GM12892 (cell line): ENCODE results near the gene ETFA.

Source experiments
- POLR2A ChIP-seq: IDR thresholded peaks from 2 replicates; pipeline ENCODE4 v1.6.1; 2011; ENCODE audit warnings: low read depth, low read length, control low read depth
- POLR2AphosphoS5 ChIP-seq: IDR thresholded peaks from 2 replicates; pipeline ENCODE4 v1.6.1; 2011; ENCODE audit warnings: low read depth, low read length, control low read depth

DNA sequence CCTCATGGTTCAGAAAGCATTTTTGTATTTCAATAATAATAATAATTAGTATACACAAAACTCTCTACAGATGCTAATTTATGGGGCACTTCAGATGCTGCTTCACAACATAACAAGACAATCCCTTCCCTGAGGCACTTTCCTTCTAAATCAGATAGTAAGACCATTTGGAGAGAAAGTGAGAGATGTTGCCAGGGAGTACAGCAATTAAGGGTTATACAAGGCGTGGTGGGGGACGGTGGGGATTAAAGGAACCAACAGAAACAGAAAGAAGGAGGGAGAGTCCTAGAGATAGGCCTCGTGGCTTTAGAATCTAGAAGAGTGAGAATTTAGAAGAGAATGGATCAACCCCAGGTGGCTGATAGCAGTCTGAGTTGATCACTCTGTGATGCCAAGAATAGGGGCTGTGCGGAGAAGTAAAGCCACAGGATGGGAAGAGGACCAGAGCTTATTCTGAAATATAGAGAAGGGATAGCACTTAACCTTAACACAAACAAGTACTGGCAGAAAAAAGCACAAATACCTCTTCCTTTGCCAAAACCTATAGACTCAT lies 76.9 kb downstream of the ETFA start:
- TF ChIP-seq POLR2A, result no peak
- TF ChIP-seq POLR2AphosphoS5, result no peak
